SK-N-SH treated with all-trans-retinoic acid at 6 μM for 48 hours (cell line): Measurements from ENCODE around the gene MIAT.
"Not testable (repeated sequence)": the region's sequence is repeated elsewhere in the genome, so short reads cannot be mapped to it uniquely, and the experiment has no call there.

Experiments used
- ATAC-seq: fragments of 200-7000 bp; cut with Tn5 transposase; 3 replicates; pipeline ENCODE4 v1.9.1; 2020; ENCODE audit warnings: mild to moderate bottlenecking, moderate library complexity
- ARNTL ChIP-seq: fragments of 450-650 bp; formaldehyde crosslinking; IDR thresholded peaks from 2 replicates; pipeline ENCODE4 v1.5.0; 2020; ENCODE audit warnings: low read depth, mild to moderate bottlenecking, moderate library complexity, borderline replicate concordance
- BACH2 ChIP-seq: fragments of 250-450 bp; sonication (Bioruptor Pico); IDR thresholded peaks from 2 replicates; pipeline ENCODE4 v1.9.0; 2021; ENCODE audit warnings: mild to moderate bottlenecking, borderline replicate concordance
- ESRRG ChIP-seq: fragments of 250-450 bp; sonication (Bioruptor Pico); IDR thresholded peaks from 2 replicates; pipeline ENCODE4 v1.6.1; 2021; ENCODE audit warnings: mild to moderate bottlenecking
- GLIS3 ChIP-seq: fragments of 250-450 bp; sonication (Bioruptor Pico); IDR thresholded peaks from 2 replicates; pipeline ENCODE4 v1.5.0; 2020; ENCODE audit warnings: mild to moderate bottlenecking, moderate library complexity
- ISL1 ChIP-seq: fragments of 250-450 bp; sonication (Bioruptor Pico); IDR thresholded peaks from 2 replicates; pipeline ENCODE4 v2.1.2; 2022; ENCODE audit warnings: mild to moderate bottlenecking, moderate library complexity
- OSR1 ChIP-seq: fragments of 250-450 bp; sonication (Bioruptor Pico); IDR thresholded peaks from 2 replicates; pipeline ENCODE4 v1.8.0; 2022; ENCODE audit warnings: moderate library complexity, mild to moderate bottlenecking, inconsistent platforms
- SNAI2 ChIP-seq: fragments of 250-450 bp; sonication (Bioruptor Pico); IDR thresholded peaks from 2 replicates; pipeline ENCODE4 v1.5.0; 2020; ENCODE audit warnings: mild to moderate bottlenecking, moderate library complexity
- TCF4 ChIP-seq: fragments of 250-450 bp; sonication (Bioruptor Pico); IDR thresholded peaks from 2 replicates; pipeline ENCODE4 v1.8.0; 2021; ENCODE audit warnings: mild to moderate bottlenecking, moderate library complexity, borderline replicate concordance
- TOX ChIP-seq: fragments of 250-450 bp; sonication (Bioruptor Pico); IDR thresholded peaks from 2 replicates; pipeline ENCODE4 v1.8.0; 2021; ENCODE audit warnings: mild to moderate bottlenecking, moderate library complexity, borderline replicate concordance
- ZFP3 ChIP-seq: fragments of 250-450 bp; sonication (Bioruptor Pico); IDR thresholded peaks from 2 replicates; pipeline ENCODE4 v1.5.0; 2020; ENCODE audit warnings: mild to moderate bottlenecking, moderate library complexity
- ZNF565 ChIP-seq: fragments of 450-650 bp; formaldehyde crosslinking; conservative IDR thresholded peaks from 2 replicates; pipeline ENCODE4 v1.5.0; 2020; ENCODE audit warnings: low read depth, mild to moderate bottlenecking, moderate library complexity
- ZNF70 ChIP-seq: fragments of 450-650 bp; formaldehyde crosslinking; IDR thresholded peaks from 2 replicates; pipeline ENCODE4 v1.5.0; 2020; ENCODE audit warnings: mild to moderate bottlenecking, moderate library complexity
- ZNF8 ChIP-seq: fragments of 450-650 bp; formaldehyde crosslinking; IDR thresholded peaks from 2 replicates; pipeline ENCODE4 v1.5.0; 2020; ENCODE audit warnings: mild to moderate bottlenecking, moderate library complexity
- TF ChIP-seq, protein P1 (sequence below): fragments of 250-450 bp; sonication (Bioruptor Pico); IDR thresholded peaks from 2 replicates; pipeline ENCODE4 v1.8.0; 2021; ENCODE audit warnings: low read depth, mild to moderate bottlenecking, moderate library complexity, borderline replicate concordance
- TF ChIP-seq, protein P2 (sequence below): fragments of 250-450 bp; sonication (Bioruptor Pico); IDR thresholded peaks from 2 replicates; pipeline ENCODE4 v1.8.0; 2020; ENCODE audit warnings: mild to moderate bottlenecking, moderate library complexity, borderline replicate concordance
- TF ChIP-seq, protein P3 (sequence below): fragments of 250-450 bp; sonication (Bioruptor Pico); IDR thresholded peaks from 2 replicates; pipeline ENCODE4 v1.5.1; 2021; ENCODE audit warnings: mild to moderate bottlenecking, moderate library complexity
- TF ChIP-seq, protein P4 (sequence below): fragments of 250-450 bp; sonication (Bioruptor Pico); IDR thresholded peaks from 2 replicates; pipeline ENCODE4 v1.5.0; 2020; ENCODE audit warnings: mild to moderate bottlenecking, moderate library complexity
- TF ChIP-seq, protein P5 (sequence below): fragments of 250-450 bp; sonication (Bioruptor Pico); IDR thresholded peaks from 2 replicates; pipeline ENCODE4 v1.5.1; 2020; ENCODE audit warnings: low read depth, mild to moderate bottlenecking, moderate library complexity

The MIAT gene

DNA sequence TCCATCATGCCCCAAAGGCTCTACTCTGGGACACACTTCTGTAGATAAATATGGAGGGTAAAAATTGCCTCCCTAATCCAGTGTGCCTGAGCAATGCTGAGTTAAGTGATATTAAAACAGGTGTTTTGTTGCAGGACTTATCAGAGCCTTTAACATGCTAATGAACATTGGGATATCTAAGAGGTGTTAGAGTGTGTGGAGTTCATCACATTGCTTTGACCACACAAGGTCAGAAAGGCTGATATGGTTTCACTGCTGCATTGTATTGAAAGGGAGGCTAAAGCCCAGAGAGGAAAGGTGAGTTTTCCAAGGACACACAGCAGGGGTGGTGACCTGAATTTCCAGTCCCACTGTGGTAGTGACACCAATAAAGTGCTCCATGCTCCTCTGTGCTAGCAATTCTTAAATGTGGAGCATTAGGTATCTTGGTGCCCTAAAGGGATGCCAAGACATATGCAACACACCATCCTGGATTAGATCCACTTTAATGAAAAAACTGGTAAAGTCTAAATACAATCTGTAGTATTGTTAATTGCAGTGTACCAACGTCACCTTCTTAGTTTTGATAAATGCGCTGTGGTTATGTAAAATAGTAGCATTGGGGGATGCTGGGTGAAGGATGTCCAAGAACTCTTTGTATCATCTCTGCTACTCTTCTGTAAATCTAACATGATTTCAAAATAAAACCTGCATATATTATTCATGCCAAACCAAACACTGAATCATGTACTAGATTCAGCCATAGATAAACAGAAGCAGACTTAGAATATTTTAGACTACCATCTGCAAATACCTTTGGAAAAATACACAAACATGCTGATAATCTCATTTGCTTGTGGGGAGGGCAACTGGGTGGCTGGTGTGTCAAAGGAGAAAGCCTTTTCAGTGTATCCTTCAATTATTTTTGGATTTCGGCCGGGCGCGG, 45.8 kb downstream of the MIAT start:
- no peak for ATAC-seq
- TF ChIP-seq, protein P1, sequence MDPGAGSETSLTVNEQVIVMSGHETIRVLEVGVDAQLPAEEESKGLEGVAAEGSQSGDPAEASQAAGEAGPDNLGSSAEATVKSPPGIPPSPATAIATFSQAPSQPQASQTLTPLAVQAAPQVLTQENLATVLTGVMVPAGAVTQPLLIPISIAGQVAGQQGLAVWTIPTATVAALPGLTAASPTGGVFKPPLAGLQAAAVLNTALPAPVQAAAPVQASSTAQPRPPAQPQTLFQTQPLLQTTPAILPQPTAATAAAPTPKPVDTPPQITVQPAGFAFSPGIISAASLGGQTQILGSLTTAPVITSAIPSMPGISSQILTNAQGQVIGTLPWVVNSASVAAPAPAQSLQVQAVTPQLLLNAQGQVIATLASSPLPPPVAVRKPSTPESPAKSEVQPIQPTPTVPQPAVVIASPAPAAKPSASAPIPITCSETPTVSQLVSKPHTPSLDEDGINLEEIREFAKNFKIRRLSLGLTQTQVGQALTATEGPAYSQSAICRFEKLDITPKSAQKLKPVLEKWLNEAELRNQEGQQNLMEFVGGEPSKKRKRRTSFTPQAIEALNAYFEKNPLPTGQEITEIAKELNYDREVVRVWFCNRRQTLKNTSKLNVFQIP (CRISPR knock-in tag) = no peak
- TF ChIP-seq ZNF565 (CRISPR knock-in tag) = no peak

DNA sequence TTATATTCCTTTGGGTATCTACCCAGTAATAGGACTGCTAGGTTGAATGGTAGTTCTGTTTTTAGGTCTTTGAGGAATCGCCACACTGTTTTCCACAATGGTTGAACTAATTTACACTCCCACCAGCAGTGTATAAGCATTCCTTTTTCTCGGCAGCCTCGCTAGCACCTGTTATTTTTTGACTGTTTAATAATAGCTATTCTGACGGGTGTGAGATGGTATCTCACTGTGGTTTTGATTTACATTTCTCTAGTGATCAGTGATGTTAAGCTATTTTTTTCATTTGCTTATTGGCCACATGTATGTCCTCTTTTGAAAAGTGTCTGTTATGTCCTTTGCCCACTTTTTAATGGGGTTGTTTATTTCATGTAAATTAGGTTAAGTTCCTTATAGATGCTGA, 48.0 kb downstream of the MIAT start:
- not testable (repeated sequence) for ATAC-seq

DNA sequence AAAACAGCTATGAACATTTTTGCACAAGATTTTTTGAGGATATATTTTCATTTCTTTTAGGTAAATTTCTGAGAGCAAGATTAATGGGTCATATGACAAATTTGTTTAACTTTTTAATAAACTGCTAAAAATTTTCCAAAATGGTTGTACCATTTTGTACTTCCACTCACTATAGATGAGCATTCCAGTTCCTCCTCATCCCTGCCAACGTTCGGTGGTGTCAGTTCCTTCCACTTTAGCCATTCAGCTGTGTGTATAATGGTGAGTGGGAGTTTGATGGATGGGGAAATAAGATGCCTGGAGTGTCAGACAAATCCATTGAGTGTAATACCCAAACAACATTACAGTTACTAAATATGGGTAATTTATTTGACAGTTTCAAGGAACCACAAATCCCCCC, 49.7 kb downstream of the MIAT start:
- TF ChIP-seq ISL1 (CRISPR knock-in tag) (no peak), TCF4 (no peak), BACH2 (no peak), GLIS3 (CRISPR knock-in tag) (no peak), TOX (CRISPR knock-in tag) (no peak), ZNF8 (CRISPR knock-in tag) (no peak), ARNTL (no peak), ZNF70 (CRISPR knock-in tag) (no peak)
- TF ChIP-seq, protein P2, sequence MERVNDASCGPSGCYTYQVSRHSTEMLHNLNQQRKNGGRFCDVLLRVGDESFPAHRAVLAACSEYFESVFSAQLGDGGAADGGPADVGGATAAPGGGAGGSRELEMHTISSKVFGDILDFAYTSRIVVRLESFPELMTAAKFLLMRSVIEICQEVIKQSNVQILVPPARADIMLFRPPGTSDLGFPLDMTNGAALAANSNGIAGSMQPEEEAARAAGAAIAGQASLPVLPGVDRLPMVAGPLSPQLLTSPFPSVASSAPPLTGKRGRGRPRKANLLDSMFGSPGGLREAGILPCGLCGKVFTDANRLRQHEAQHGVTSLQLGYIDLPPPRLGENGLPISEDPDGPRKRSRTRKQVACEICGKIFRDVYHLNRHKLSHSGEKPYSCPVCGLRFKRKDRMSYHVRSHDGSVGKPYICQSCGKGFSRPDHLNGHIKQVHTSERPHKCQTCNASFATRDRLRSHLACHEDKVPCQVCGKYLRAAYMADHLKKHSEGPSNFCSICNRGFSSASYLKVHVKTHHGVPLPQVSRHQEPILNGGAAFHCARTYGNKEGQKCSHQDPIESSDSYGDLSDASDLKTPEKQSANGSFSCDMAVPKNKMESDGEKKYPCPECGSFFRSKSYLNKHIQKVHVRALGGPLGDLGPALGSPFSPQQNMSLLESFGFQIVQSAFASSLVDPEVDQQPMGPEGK (CRISPR knock-in tag) = no peak
- TF ChIP-seq, protein P1 (CRISPR knock-in tag) = no peak
- TF ChIP-seq, all 23 proteins: peak for 0
- no peak for ATAC-seq

DNA sequence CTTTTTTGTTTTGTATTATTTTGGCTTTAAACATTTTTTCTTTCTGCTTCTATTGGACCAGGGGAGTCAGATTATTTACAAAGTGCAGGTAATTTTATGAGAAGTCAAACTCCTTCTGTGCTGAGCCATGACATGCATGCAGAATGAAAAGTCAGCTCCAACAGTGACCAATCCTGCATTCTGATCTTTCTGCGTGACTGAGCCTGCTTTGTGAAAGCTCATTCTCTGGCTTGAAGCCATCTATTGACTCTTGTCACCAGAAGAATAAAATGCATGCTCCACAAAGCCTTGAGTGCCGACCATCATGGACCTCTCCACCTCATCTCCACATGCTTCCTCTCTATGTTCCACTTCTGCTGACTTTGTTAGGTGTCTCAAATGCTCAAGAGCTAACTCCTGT, 50.2 kb downstream of the MIAT start:
- ATAC-seq = no peak
- TF ChIP-seq ZNF70 (CRISPR knock-in tag) (no peak), OSR1 (CRISPR knock-in tag) (no peak), ESRRG (no peak), BACH2 (no peak), GLIS3 (CRISPR knock-in tag) (no peak), ZFP3 (CRISPR knock-in tag) (no peak), ARNTL (no peak)
- TF ChIP-seq, protein P2 (CRISPR knock-in tag) = no peak

DNA sequence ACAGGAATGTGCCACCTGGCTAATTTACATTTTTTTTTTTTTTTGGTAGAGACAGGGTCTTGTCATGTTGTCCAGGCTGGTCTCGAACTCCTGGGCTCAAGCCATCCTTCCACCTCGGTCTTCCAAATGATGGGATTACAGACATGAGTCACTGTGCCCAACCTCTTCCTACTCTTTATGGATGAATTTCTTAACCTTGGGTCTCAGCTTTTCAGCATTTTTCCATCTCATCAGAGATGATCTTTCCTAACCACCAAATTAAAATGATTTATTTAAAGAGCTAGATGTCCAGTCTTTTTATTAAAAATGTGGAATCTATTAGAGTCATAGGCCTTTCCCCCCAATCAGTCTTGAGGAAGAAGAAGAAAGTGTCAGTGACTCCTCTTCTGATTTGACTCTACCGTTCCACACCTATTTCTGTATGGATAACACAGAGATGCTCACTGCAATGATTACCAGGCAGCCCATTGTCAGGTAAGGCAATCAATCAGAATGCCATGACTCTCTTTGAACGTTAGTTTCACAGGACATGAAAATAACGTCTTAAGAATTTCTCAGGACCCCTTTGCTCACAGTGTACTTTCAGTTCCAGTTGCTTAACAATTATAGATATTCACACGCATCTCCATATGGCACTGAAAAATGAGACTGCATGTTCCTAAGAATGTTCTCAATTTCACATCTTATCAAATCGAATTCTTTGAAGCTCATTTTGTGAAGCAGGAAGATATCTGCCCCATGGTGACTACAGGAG, 51.0 kb downstream of the MIAT start:
- ATAC-seq = no peak
- no peak for TF ChIP-seq ISL1 (CRISPR knock-in tag)
- no peak for TF ChIP-seq ZNF70 (CRISPR knock-in tag)
- no peak for TF ChIP-seq OSR1 (CRISPR knock-in tag)
- TF ChIP-seq, protein P3, sequence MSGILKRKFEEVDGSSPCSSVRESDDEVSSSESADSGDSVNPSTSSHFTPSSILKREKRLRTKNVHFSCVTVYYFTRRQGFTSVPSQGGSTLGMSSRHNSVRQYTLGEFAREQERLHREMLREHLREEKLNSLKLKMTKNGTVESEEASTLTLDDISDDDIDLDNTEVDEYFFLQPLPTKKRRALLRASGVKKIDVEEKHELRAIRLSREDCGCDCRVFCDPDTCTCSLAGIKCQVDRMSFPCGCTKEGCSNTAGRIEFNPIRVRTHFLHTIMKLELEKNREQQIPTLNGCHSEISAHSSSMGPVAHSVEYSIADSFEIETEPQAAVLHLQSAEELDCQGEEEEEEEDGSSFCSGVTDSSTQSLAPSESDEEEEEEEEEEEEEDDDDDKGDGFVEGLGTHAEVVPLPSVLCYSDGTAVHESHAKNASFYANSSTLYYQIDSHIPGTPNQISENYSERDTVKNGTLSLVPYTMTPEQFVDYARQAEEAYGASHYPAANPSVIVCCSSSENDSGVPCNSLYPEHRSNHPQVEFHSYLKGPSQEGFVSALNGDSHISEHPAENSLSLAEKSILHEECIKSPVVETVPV (CRISPR knock-in tag) = no peak
- TF ChIP-seq ZFP3 (CRISPR knock-in tag) = no peak
- no peak for TF ChIP-seq GLIS3 (CRISPR knock-in tag)
- TF ChIP-seq, protein P4, sequence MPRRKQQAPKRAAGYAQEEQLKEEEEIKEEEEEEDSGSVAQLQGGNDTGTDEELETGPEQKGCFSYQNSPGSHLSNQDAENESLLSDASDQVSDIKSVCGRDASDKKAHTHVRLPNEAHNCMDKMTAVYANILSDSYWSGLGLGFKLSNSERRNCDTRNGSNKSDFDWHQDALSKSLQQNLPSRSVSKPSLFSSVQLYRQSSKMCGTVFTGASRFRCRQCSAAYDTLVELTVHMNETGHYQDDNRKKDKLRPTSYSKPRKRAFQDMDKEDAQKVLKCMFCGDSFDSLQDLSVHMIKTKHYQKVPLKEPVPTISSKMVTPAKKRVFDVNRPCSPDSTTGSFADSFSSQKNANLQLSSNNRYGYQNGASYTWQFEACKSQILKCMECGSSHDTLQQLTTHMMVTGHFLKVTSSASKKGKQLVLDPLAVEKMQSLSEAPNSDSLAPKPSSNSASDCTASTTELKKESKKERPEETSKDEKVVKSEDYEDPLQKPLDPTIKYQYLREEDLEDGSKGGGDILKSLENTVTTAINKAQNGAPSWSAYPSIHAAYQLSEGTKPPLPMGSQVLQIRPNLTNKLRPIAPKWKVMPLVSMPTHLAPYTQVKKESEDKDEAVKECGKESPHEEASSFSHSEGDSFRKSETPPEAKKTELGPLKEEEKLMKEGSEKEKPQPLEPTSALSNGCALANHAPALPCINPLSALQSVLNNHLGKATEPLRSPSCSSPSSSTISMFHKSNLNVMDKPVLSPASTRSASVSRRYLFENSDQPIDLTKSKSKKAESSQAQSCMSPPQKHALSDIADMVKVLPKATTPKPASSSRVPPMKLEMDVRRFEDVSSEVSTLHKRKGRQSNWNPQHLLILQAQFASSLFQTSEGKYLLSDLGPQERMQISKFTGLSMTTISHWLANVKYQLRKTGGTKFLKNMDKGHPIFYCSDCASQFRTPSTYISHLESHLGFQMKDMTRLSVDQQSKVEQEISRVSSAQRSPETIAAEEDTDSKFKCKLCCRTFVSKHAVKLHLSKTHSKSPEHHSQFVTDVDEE (CRISPR knock-in tag) = no peak
- TF ChIP-seq ZNF565 (CRISPR knock-in tag) = no peak
- TF ChIP-seq, protein P5, sequence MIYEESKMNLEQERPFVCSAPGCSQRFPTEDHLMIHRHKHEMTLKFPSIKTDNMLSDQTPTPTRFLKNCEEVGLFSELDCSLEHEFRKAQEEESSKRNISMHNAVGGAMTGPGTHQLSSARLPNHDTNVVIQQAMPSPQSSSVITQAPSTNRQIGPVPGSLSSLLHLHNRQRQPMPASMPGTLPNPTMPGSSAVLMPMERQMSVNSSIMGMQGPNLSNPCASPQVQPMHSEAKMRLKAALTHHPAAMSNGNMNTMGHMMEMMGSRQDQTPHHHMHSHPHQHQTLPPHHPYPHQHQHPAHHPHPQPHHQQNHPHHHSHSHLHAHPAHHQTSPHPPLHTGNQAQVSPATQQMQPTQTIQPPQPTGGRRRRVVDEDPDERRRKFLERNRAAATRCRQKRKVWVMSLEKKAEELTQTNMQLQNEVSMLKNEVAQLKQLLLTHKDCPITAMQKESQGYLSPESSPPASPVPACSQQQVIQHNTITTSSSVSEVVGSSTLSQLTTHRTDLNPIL = no peak
- TF ChIP-seq ESRRG = no peak
- no peak for TF ChIP-seq ZNF8 (CRISPR knock-in tag)
- TF ChIP-seq SNAI2 (CRISPR knock-in tag) = no peak
